HepG2 (cell line): ENCODE data around the gene ALK. TPM values are rescaled to one million over a fixed set of nuclear protein-coding genes. Genes with fewer than 3 reads are reported as not detected.

Experiments used
- ATAC-seq: fragments of 200-7000 bp; cut with Tn5 transposase; 3 replicates; pipeline ENCODE4 v1.9.1; 2020; ENCODE audit warnings: mild to moderate bottlenecking, moderate library complexity
- BruUV-seq: library from RNA; stranded (reverse); fragments of 400-500 nt; replicated peaks from 2 replicates; lab custom pipeline; 2021; lab: Mats Ljungman, UMichigan
- CTCF ChIA-PET: fragments of 300-600 bp; formaldehyde crosslinking; extraction: SDS; loops from one replicate; lab custom pipeline; 2021; ENCODE audit warnings: low total read pairs, inconsistent platforms, low intra/inter-chr PET ratio; lab: Yijun Ruan, JAX
- POLR2A ChIA-PET: fragments of 350-600 bp; sonication (Branson Sonifier 250); formaldehyde crosslinking; loops from one replicate; lab custom pipeline; 2020; ENCODE audit warnings: antibody characterized with exemption, inconsistent platforms; lab: Yijun Ruan, JAX
- DNase-seq: peaks from one replicate; pipeline ENCODE4 v3.0.0-alpha.2; 2015; ENCODE audit warnings: low spot score
- FAIRE-seq: peaks from 3 replicates; lab custom pipeline; 2011; peaks lifted over from hg19 to GRCh38; lab: Jason Lieb, UNC
- H2AFZ ChIP-seq: one replicate; pipeline ENCODE4 v1.6.1; 2011; ENCODE audit warnings: low read length, inconsistent platforms
- H3K27ac ChIP-seq: fragments of 300-600 bp; 3 replicates; pipeline ENCODE4 v1.8.0; 2011; ENCODE audit warnings: mixed run types, mild to moderate bottlenecking, mixed read lengths, low read length, inconsistent platforms; ENCODE audit not compliant: insufficient read depth; ENCODE audit errors: extremely low read length
- H3K27me3 ChIP-seq, 2 experiments: fragments of 200-600 bp in 1 of 2; 2 replicates in 1 of 2; 3 replicates in 1 of 2; pipeline versions ENCODE4 v1.6.0 to v1.8.0; 2011; ENCODE audit warnings: low read length in 2 of 2, mild to moderate bottlenecking in 2 of 2, moderate library complexity in 2 of 2, inconsistent platforms in 1 of 2; ENCODE audit not compliant: insufficient read depth in 2 of 2, control insufficient read depth in 1 of 2
- H3K36me3 ChIP-seq, 2 experiments: fragments of 200-600 bp in 1 of 2; replicated peaks in 1 of 2; 2 replicates in 1 of 2; 3 replicates in 1 of 2; pipeline versions ENCODE4 v1.5.1 to v1.8.0; 2011; ENCODE audit warnings: low read length in 2 of 2, inconsistent platforms in 1 of 2; ENCODE audit not compliant: insufficient read depth in 2 of 2, control insufficient read depth in 1 of 2
- H3K4me1 ChIP-seq: 2 replicates; pipeline ENCODE4 v1.5.1; 2012; ENCODE audit warnings: low read length, inconsistent platforms; ENCODE audit not compliant: insufficient read depth
- H3K4me2 ChIP-seq: 2 replicates; pipeline ENCODE4 v1.6.0; 2011; ENCODE audit warnings: low read depth, low read length, inconsistent platforms
- H3K4me3 ChIP-seq, 3 experiments: fragments of 200-600 bp in 1 of 3; sonication (generic), shearing (Covaris generic) in 1 of 3; replicated peaks in 1 of 3; 2 replicates each; pipeline ENCODE4 v1.5.1; 2011 to 2016; ENCODE audit warnings: low read length in 3 of 3, inconsistent platforms in 2 of 3, low read depth in 2 of 3, mild to moderate bottlenecking in 2 of 3, control low read depth in 1 of 3, mixed read lengths in 1 of 3; ENCODE audit not compliant: insufficient read depth in 1 of 3
- H3K79me2 ChIP-seq: one replicate; pipeline ENCODE4 v1.6.1; 2011; ENCODE audit warnings: low read length, inconsistent platforms; ENCODE audit not compliant: insufficient read depth
- H3K9ac ChIP-seq: 2 replicates; pipeline ENCODE4 v1.6.0; 2011; ENCODE audit warnings: mild to moderate bottlenecking, low read depth, low read length, inconsistent platforms; ENCODE audit not compliant: insufficient read depth
- H3K9me3 ChIP-seq: 2 replicates; pipeline ENCODE4 v1.5.1; 2012; ENCODE audit warnings: mild to moderate bottlenecking, low read length
- H4K20me1 ChIP-seq: 2 replicates; pipeline ENCODE4 v1.6.0; 2011; ENCODE audit warnings: inconsistent platforms, mild to moderate bottlenecking, low read length, moderate library complexity; ENCODE audit not compliant: insufficient read depth
- ARNT ChIP-seq: fragments of 450-650 bp; IDR thresholded peaks from 2 replicates; pipeline ENCODE4 v1.6.1; 2017
- GATA4 ChIP-seq: sonication (generic); IDR thresholded peaks from 2 replicates; pipeline ENCODE4 v1.6.1; 2016; ENCODE audit warnings: antibody characterized with exemption, low read depth, borderline replicate concordance
- HIVEP1 ChIP-seq: sonication (generic); formaldehyde crosslinking; IDR thresholded peaks from 2 replicates; pipeline ENCODE4 v1.4.0; 2020; ENCODE audit warnings: mild to moderate bottlenecking, missing genetic modification reagents
- IRF1 ChIP-seq: sonication (generic); formaldehyde crosslinking; IDR thresholded peaks from 2 replicates; pipeline ENCODE4 v1.4.0; 2020; ENCODE audit warnings: low read depth, mild to moderate bottlenecking, missing genetic modification reagents
- KDM4B ChIP-seq: sonication (generic); formaldehyde crosslinking; IDR thresholded peaks from 2 replicates; pipeline ENCODE4 v1.4.0; 2020; ENCODE audit warnings: missing genetic modification reagents
- KLF6 ChIP-seq: IDR thresholded peaks from 2 replicates; pipeline ENCODE4 v1.8.0; 2016; ENCODE audit warnings: missing biosample characterization, missing genetic modification reagents
- MAFG ChIP-seq: sonication (generic); formaldehyde crosslinking; IDR thresholded peaks from 2 replicates; pipeline ENCODE4 v1.5.1; 2020; ENCODE audit warnings: mild to moderate bottlenecking, missing genetic modification reagents
- MTF2 ChIP-seq: sonication (generic); formaldehyde crosslinking; IDR thresholded peaks from 2 replicates; pipeline ENCODE4 v1.5.0; 2020; ENCODE audit warnings: missing genetic modification reagents, borderline replicate concordance
- PPARG ChIP-seq: conservative IDR thresholded peaks from 2 replicates; pipeline ENCODE4 v1.6.1; 2016; ENCODE audit warnings: missing biosample characterization, missing genetic modification reagents
- RFX1 ChIP-seq: fragments of 450-650 bp; IDR thresholded peaks from 2 replicates; pipeline ENCODE4 v1.6.1; 2017
- THAP8 ChIP-seq: sonication (generic); formaldehyde crosslinking; IDR thresholded peaks from 2 replicates; pipeline ENCODE4 v1.5.1; 2020; ENCODE audit warnings: missing genetic modification reagents, mild to moderate bottlenecking, borderline replicate concordance
- ZFY ChIP-seq: sonication (generic); formaldehyde crosslinking; IDR thresholded peaks from 2 replicates; pipeline ENCODE4 v1.4.0; 2020; ENCODE audit warnings: missing genetic modification reagents
- ZNF138 ChIP-seq: sonication (generic); formaldehyde crosslinking; IDR thresholded peaks from 2 replicates; pipeline ENCODE4 v1.5.0; 2020; ENCODE audit warnings: mild to moderate bottlenecking, low read depth, missing genetic modification reagents
- ZNF232 ChIP-seq: sonication (generic); formaldehyde crosslinking; IDR thresholded peaks from 2 replicates; pipeline ENCODE4 v1.4.0; 2020; ENCODE audit warnings: missing genetic modification reagents, borderline replicate concordance
- ZNF441 ChIP-seq: sonication (generic); formaldehyde crosslinking; IDR thresholded peaks from 2 replicates; pipeline ENCODE4 v1.7.0; 2021; ENCODE audit warnings: missing genetic modification reagents, borderline replicate concordance
- ZNF546 ChIP-seq: sonication (generic); formaldehyde crosslinking; conservative IDR thresholded peaks from 2 replicates; pipeline ENCODE4 v1.8.1; 2023; ENCODE audit warnings: mild to moderate bottlenecking, missing genetic modification reagents
- ZNF691 ChIP-seq: sonication (generic); formaldehyde crosslinking; IDR thresholded peaks from 2 replicates; pipeline ENCODE4 v1.4.0; 2020; ENCODE audit warnings: missing genetic modification reagents, low read depth, mild to moderate bottlenecking, borderline replicate concordance
- ZSCAN21 ChIP-seq: sonication (generic); formaldehyde crosslinking; IDR thresholded peaks from 2 replicates; pipeline ENCODE4 v1.8.0; 2022; ENCODE audit warnings: mild to moderate bottlenecking, missing genetic modification reagents, moderate library complexity, borderline replicate concordance
- whole genome bisulfite sequencing: methylation state at CpG from one replicate; pipeline ENCODE4 v1.1.6; 2017; ENCODE audit warnings: low lambda C conversion rate; 5-methylcytosine and 5-hydroxymethylcytosine counted together
- in situ Hi-C: cut with HindIII; loops from 2 replicates; pipeline ENCODE4 v1.10.0; 2017; ENCODE audit warnings: low pct_unique_long_range_greater_than_20kb; ENCODE audit not compliant: extremely low pct_ligation_motif_present
- intact Hi-C: fragments of 100-400 bp; cut with micrococcal nuclease; formaldehyde crosslinking; loops from one replicate; pipeline ENCODE4 v1.10.0; 2022; ENCODE audit not compliant: unreplicated experiment
- polyA plus RNA-seq, 8 experiments: library from polyadenylated mRNA; depleted of rRNA in 3 of 8; stranded (reverse) in 7 of 8; unstranded in 1 of 8; fragments of >200 nt; fragmentation: Illumina TruSeq in 4 of 8; extraction: Trizol in 4 of 8; gene quantifications; 2 replicates each; pipeline versions ENCODE4 v1.2.1 to v1.2.3, GENCODE V29; 2011 to 2016; ENCODE audit warnings: low read depth in 4 of 8, missing spikeins in 1 of 8, mixed read lengths in 1 of 8; ENCODE audit not compliant: insufficient read depth in 1 of 8
- total RNA-seq, 5 experiments: library from RNA; depleted of rRNA; stranded (reverse); fragments of >200 nt; fragmentation: Illumina TruSeq; extraction: Trizol; gene quantifications; 2 replicates each; pipeline ENCODE4 v1.2.3, GENCODE V29; 2016; ENCODE audit warnings: low read depth in 1 of 5
- TF ChIP-seq, protein P1 (sequence below): sonication (generic); formaldehyde crosslinking; conservative IDR thresholded peaks from 2 replicates; pipeline ENCODE4 v1.4.0; 2020; ENCODE audit warnings: missing genetic modification reagents

The ALK gene
- total and polyA plus RNA-seq, 2 of the 13 experiments (the other 11 are each of a cell fraction or from before 2014, with no cell fraction given), result not detected

DNA sequence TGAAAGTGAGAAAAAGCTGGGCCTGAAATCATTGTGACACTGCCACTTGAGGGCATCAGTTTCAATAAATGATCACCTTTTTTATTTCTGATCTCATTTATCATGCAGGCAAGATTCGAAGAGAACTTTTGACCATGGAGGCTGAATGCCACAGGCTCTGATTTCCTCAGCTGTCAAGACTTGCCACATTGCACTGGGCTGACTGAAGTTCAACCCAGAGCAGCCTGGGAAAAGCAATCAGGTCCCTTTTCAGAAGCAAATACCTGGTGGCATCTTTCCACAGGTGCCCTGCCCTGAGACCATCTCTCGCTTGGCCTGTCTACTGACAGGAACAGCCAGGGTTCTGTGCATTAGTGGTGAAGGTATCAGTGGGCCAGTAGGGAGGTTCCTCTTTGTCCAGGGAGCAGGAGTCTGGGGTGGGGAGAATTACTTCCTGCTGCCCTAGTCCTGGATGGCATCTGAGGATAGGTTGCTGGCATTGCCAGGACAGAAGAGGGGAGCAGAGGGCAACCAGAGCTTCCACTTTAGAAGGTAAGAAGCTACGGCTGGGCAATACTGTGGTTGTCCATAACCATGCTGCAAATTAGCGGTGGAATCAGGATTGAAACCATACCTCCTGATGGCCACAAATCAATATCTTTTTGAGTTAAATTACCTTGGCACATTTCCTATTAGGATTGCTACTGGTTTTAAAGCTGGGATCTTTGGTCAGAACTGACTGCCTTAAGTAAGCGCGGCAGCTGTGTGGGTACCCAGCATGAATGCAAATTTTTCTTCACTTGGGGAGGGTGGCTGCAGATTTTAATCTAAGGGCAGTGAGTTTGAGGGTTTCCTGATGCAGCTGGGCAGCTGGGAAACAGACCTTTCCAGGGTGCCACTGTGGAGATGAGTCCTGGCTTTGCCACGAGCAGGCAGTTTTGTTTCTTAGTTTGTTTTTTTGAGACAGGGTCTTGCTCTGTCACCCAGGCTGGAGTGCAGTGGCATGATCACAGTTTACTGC, 394.5 kb downstream of the ALK start (continued):
- TF ChIP-seq THAP8 (CRISPR knock-in tag) (no peak), RFX1 (no peak), GATA4 (no peak), KLF6 (CRISPR knock-in tag) (no peak), ZNF232 (CRISPR knock-in tag) (no peak), ZNF546 (no peak), ARNT (no peak), MAFG (CRISPR knock-in tag) (no peak), MTF2 (CRISPR knock-in tag) (no peak)

DNA sequence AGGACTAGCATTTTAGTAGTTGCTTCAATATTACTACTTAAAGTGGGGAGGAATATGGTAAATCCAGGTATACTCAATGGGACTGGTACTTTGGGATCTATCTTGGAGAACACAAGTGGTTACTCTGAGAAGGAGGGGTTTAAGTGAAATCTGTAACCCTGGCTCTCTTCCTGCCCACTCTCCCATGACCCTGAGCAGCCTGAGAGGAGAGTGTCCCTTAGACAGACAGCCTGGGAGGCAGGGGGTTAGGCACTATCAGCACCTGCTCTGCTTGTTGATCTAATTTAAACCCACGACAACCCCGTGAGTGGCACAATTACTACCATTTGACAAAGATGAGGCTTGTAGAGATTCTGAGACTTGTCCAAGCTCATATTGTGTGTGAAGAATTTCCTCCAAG, 395.5 kb downstream of the ALK start:
- H3K9me3 ChIP-seq, result no peaks in the 10 kb centered on the region
- no peak overlapping the region for H3K4me2 ChIP-seq
- no TSS peak for BruUV-seq
- DNase-seq (no peak), ATAC-seq (no peak), FAIRE-seq (no peak)
- no peaks in the 10 kb centered on the region for H4K20me1 ChIP-seq
- H3K9ac ChIP-seq, result no peak overlapping the region
- POLR2A ChIA-PET, result no interaction called here
- H3K36me3 ChIP-seq, result no peaks in the 10 kb centered on the region
- H3K4me3 ChIP-seq, result no peak overlapping the region
- H2AFZ ChIP-seq, result no peak overlapping the region
- H3K79me2 ChIP-seq, result no peaks in the 10 kb centered on the region
- CTCF ChIA-PET, result no interaction called here
- in situ Hi-C loops (no loop called here), intact Hi-C loops (no loop called here)
- no peak overlapping the region for H3K27ac ChIP-seq
- peaks cover 0 to 4% of the 10 kb centered on the region in 2 experiments; a peak in 1 of 5 replicates for H3K27me3 ChIP-seq
- H3K4me1 ChIP-seq, result no peaks in the 10 kb centered on the region
- WGBS, result 0% methylated on average over 2 of the region's 2 CpGs
- TF ChIP-seq PPARG, result no peak
- no peak for TF ChIP-seq ZSCAN21 (CRISPR knock-in tag)
- no peak for TF ChIP-seq ZNF691 (CRISPR knock-in tag)
- TF ChIP-seq, protein P1, sequence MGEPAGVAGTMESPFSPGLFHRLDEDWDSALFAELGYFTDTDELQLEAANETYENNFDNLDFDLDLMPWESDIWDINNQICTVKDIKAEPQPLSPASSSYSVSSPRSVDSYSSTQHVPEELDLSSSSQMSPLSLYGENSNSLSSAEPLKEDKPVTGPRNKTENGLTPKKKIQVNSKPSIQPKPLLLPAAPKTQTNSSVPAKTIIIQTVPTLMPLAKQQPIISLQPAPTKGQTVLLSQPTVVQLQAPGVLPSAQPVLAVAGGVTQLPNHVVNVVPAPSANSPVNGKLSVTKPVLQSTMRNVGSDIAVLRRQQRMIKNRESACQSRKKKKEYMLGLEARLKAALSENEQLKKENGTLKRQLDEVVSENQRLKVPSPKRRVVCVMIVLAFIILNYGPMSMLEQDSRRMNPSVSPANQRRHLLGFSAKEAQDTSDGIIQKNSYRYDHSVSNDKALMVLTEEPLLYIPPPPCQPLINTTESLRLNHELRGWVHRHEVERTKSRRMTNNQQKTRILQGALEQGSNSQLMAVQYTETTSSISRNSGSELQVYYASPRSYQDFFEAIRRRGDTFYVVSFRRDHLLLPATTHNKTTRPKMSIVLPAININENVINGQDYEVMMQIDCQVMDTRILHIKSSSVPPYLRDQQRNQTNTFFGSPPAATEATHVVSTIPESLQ (CRISPR knock-in tag), result no peak
- TF ChIP-seq KDM4B (CRISPR knock-in tag), result no peak
- no peak for TF ChIP-seq ZNF441
- no peak for TF ChIP-seq ZNF138 (CRISPR knock-in tag)
- no peak for TF ChIP-seq IRF1
- TF ChIP-seq HIVEP1 (CRISPR knock-in tag), result no peak
- TF ChIP-seq ZFY (CRISPR knock-in tag), result no peak
